Stimulated activated CD4-positive, alpha-beta T cell treated with anti-CD3 and anti-CD28 coated beads, Interleukin-1b, Interleukin-23, amount 100 ng/mL, for 1 hour (primary cell): ENCODE measurements around the gene MAN1A1.

Source experiments
- DNase-seq, 2 donors: peaks; one replicate each; pipeline ENCODE4 v3.0.0-alpha.2; 2020; ENCODE audit warnings: low read depth in 2 of 2

Gene MAN1A1

GRCh38 chr6:119145111-119145510, 204.4 kb downstream of the MAN1A1 start:
- no peak for DNase-seq

- DNase-seq, result no peak
These were observed 206.9 kb downstream of the MAN1A1 start for GRCh38 chr6:119142637-119143036.

DNA sequence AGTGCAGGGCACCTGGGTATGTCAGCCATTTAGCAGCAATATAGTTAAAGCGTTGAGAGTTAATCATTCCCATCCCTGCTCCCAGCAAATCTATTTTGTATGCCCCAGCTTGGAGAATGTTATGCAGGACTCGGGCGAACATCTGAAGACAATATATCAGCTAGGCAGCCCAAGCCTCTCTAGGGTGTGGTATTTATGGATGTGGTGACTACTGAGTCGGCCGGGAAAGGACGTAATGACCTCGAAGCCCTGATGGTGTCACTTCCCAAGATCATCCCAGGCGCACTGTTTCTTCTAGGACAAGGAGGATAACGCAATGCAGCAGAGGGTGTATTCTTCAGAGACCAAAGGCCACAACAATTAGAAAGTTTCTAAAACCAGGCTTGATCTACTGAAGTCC, 207.5 kb downstream of the MAN1A1 start:
- no peak for DNase-seq

GRCh38 chr6:119140196-119141140, 209.1 kb downstream of the MAN1A1 start:
- DNase-seq, result no peak

DNA sequence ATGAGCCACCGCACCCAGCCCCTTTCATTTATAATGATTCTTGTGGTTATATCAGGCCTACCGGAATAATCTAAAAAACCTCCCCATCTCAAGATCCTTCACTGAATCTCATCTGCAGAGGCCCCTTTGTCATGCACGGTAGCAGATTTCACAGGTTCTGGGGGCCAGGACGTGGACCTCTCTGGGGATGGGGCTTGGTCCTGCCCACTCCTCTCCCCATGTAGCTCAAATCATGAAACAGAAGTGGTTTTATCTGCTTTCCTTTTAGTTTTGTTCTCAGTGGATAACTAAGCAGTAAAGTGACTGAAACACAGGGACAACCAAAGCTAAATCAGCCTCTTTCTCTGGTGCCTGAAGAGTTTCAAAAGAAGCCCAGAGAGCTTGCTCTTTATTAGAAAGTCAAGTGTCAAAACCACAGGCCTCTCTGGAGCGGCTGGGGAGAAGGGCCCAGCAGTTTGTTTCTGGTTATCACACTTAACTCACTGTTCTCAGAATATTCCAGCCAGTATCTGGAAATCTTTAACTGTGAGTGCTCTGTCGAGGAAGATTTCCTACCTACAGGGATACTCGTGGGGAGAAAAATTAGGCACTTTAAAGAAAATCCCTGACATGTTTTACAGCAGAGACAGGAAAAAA, 210.5 kb downstream of the MAN1A1 start:
- no peak for DNase-seq

DNA sequence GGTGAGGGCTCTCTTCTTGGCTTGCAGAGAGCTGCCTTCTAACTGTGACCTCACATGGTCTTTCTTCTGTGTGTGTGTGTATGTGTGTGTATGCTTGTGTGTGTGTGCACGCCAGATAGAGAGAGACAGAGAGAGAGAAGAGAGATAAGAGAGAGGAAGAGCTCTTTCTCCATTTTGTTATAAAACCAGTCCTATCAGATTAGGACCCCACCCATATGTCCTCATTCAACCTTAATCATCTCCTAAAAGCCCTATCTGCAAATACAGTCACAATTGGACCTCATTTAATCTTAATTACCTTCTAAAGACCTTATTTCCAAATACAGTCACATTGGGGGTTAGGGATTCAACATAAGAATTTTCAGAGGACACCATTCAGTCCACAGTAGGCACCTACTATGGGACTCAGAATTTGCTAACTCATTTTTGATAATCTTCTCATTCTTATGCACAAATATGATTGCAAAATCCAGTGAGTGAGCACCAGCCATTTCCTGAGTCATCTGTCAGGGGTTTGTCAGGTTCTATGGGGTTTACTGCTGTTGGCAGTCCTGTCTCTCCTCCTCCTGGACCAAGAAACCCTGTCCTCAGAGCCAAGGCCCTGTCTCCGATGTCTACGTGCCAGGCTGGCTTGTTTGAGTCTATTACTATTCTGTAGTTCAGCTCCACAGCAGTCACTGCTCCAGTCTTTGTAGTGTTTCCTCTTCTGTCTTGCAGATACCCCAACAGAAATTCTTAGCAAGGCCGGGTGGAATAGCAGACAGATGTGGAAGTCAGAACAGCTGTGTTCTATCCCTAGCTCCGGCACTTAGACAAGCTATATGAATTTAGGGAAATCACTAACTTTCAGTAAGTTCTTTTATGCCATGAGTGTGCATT, 212.1 kb downstream of the MAN1A1 start:
- DNase-seq, result no peak

- no peak for DNase-seq
These were observed 214.8 kb downstream of the MAN1A1 start for GRCh38 chr6:119134752-119135151.

GRCh38 chr6:119133400-119133799, 216.2 kb downstream of the MAN1A1 start:
- no peak for DNase-seq

DNA sequence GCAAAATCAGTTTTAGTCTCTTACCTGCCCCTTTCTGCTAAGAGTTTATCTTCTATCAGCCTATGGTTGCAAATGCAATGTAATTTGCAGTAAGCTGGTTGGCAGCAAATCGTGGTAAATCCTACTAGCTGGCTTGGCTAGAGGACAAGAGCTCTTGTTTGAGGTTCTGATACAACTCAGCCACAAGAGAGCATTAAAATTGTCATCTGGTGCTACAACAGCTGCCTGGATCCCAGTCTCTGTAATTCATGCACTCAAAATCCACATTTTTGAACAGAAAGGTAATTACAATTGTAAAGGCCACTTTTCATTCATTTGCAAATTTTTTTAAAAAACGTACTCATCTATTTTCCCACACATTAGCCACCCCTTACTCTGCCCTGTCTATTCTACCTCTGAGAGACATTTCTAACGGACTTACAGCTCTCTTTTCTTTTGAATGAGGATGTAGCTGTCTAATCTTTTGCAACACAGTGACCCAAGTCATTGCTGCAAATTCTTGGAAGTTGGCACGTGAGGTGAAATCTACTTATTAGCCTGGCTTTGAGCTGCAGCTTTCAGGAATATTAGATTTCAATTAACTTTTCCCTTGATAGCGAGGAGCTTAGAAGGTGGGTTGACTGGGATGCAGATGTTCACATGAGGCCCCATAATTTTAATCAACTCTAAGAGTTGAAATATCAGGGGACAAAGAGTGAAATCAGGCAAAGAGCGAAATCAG, 217.1 kb downstream of the MAN1A1 start:
- no peak for DNase-seq

DNA sequence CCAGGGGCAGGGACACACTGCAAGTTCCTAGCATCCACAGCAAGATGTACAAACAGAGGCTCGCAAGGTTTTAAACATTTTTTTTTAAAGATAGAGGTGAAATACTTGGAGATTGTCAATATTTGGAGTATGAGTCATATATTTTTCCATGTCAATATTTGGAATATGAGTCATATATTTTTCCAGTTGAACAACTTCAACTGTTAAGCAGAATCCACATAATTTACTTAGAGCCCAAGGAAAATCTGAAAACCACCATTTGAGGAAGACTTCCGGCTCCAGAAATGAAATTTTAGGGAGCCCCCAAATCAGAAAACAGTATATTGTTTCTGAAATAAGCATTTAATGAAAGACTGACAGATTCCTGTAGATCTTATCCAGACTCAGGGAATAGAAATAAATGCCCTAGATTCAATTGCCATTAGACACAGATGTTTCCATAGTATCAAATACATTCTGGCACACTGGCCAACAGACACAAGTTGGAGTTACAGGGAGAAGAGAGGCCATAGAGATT, 219.5 kb downstream of the MAN1A1 start:
- no peak for DNase-seq

DNA sequence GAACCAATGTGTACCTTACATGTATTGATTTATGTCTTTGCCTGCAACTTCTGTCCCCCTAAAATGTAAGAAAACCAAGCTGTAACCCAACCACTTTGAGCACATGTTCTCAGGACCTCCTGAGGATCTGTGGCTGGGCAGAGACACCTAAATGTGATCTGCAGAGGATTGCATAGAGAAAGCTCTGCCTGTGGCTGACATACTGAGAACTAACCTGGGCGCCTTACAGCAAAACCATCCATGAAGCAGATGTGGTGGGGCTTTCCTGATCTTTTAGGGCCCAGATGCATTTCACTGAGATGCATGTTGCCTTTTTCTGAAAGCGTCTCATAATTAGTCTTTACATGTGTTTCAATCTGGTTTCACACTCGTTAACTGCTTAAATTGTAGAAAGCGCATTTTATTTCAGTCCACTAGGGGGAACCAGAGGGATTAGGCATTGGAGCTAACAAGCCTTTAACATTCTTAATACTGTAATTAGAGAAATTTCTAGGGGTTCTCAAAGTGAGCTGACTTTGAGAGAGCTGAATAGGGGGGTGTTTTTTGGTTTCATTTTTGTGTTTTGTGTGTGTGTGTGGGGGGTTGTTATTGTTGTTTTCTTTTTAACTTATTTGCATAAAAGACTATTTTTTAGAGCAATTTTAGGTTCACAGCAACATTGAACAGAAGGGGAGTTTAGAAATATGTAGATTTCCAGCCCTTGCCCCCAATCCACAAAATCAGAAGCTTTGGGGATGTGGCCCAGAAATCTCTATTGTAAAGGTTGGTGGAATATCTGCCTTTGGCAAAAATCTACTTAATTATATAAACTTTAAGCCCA, 220.2 kb downstream of the MAN1A1 start:
- DNase-seq, result no peak

GRCh38 chr6:119128252-119128912, 221.2 kb downstream of the MAN1A1 start:
- DNase-seq, result no peak

DNA sequence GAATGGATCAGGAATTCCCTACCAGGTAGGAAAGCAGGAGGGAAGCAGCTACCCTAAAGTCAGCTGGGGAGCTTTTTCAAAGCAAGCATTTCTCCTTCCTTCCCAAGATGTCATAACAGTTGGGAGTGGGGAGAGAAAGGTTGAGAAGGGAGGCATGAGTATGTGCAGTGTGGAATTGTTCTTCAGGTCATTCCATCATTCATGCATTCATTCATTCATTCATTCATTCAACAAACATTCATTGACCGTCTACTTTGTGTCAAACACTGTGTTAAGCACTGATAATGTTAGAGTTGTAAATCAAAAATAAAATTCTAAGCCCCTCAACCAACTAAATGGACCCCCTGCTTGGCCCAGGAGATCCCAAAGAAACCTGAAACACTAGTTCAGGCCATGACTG, 221.9 kb downstream of the MAN1A1 start:
- DNase-seq, result no peak
